Body of pancreas (tissue), 4 donors: ENCODE results near the gene DNAH10.

Experiments
- POLR2A ChIP-seq, 3 donors: fragments of 450-650 bp; IDR thresholded peaks; one replicate each; pipeline ENCODE4 v1.6.1; 2016; ENCODE audit warnings: antibody characterized with exemption in 3 of 3, mild to moderate bottlenecking in 2 of 3
- TF ChIP-seq, protein P1 (sequence below), 7 experiments: fragments of 450-650 bp in 4 of 7; fragments of 200-600 bp in 3 of 7; sonication (generic) in 3 of 7; IDR thresholded peaks; one replicate each; pipeline ENCODE4 v1.5.1; 2016 to 2019; ENCODE audit warnings: antibody characterized with exemption in 7 of 7

GRCh38 chr12:123923038-123923437 is 160.9 kb downstream of the DNAH10 start:
- TF ChIP-seq, protein P1, sequence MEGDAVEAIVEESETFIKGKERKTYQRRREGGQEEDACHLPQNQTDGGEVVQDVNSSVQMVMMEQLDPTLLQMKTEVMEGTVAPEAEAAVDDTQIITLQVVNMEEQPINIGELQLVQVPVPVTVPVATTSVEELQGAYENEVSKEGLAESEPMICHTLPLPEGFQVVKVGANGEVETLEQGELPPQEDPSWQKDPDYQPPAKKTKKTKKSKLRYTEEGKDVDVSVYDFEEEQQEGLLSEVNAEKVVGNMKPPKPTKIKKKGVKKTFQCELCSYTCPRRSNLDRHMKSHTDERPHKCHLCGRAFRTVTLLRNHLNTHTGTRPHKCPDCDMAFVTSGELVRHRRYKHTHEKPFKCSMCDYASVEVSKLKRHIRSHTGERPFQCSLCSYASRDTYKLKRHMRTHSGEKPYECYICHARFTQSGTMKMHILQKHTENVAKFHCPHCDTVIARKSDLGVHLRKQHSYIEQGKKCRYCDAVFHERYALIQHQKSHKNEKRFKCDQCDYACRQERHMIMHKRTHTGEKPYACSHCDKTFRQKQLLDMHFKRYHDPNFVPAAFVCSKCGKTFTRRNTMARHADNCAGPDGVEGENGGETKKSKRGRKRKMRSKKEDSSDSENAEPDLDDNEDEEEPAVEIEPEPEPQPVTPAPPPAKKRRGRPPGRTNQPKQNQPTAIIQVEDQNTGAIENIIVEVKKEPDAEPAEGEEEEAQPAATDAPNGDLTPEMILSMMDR (IDR thresholded peaks at IDR 0.05), result no peak
- TF ChIP-seq POLR2A (IDR thresholded peaks at IDR 0.05), result no peak
